Activated CD4-positive, alpha-beta T cell treated with anti-CD3 and anti-CD28 coated beads, Interleukin-2, Interleukin-4, amounts not matched to agents 100 ng/mL and 50 ng/mL, durations not matched to agents 16 hours and 8 hours (primary cell): ENCODE measurements around the gene CD79B.

Experiments
- DNase-seq: peaks from one replicate; pipeline ENCODE4 v3.0.0-alpha.2; 2020; ENCODE audit warnings: low spot score

CD79B gene

GRCh38 chr17:63950940-63951907 is 19.1 kb upstream of the CD79B start:
- DNase-seq = no peak

DNA sequence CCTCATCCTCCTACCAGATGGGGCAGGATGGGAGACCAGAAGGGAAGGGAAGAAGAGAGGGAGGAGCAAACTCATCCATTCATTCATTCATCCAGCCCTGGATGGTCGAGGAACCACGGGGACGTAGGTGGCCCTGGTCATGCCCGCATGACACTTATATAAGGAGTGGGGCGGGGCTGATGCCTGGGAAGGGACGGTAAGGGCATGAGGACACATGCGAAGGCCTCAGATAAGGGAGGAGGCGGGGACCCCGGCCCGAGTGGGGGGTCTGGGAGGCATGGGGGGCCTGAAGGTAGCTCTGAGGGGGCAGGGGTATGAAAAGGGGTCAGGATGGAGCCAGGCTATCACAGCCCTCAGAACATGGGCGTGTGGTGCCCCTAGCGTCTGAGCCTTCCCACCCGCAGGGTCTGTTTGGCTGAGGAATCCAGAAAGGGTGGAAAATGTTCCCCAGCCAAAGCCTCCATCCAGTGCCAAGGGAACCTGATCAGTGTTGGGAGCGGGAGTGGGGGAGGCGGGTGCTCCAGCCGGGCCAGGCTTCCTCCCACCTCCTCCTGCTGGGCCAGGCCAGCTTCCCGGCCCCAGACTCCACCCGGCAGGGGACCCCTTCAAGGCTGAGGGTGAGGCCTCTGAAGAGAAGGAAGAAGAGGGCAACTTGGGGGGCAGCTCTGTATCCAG is 17.6 kb upstream of the CD79B start:
- no peak for DNase-seq

DNA sequence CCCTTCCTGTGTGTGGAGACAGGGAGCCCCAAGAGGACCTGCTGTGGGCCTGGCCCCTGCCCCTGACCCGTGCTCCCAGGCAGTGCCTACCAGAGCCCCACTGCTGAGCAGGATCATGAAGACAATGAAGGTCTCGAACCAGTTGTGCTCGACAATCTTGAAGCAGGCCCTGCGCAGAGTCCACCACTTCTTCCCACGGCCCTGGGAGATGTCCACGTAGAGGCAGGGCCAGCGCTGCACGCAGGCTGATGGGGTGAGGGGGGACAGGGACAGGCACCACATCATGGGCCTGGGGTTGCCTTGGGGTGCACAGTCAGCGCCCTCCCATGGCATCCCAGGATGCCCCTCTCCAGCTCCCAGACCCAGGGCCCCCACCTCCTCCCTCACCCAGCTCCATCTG is 16.4 kb upstream of the CD79B start:
- no peak for DNase-seq

DNA sequence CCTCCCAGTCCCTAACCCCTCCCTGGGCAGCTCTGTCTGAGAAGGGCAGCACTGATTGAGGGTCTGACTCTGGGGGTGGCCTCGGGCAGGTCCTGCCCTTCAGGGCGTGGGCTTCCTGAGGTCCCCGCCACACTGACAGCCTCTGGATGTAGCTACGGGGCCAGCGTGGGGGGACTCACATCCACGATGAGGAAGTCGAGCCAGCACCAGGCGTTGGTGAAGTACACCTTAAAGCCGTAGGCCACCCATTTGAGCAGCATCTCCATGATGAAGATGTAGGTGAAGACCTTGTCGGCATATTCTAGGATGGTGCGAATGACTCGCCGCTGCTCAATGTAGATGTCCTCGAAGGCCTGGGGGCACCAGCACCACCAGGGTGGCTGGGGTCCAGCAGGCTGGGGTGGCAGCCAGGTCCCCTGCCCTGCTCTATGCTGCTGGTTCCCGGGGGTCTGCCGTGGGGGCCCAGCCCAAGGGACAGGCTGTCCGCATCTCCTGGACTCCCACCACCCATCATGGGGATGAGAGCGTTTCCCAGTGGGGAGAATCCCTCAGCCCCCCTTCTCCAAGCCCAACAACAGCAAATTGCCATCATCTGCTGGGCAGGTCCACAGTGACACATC is 15.7 kb upstream of the CD79B start:
- DNase-seq = no peak

- DNase-seq = peak; percentile 72
Measured at GRCh38 chr17:63946440-63947363, 14.6 kb upstream of the CD79B start.

GRCh38 chr17:63945784-63946439 is 13.8 kb upstream of the CD79B start:
- no peak for DNase-seq

DNA sequence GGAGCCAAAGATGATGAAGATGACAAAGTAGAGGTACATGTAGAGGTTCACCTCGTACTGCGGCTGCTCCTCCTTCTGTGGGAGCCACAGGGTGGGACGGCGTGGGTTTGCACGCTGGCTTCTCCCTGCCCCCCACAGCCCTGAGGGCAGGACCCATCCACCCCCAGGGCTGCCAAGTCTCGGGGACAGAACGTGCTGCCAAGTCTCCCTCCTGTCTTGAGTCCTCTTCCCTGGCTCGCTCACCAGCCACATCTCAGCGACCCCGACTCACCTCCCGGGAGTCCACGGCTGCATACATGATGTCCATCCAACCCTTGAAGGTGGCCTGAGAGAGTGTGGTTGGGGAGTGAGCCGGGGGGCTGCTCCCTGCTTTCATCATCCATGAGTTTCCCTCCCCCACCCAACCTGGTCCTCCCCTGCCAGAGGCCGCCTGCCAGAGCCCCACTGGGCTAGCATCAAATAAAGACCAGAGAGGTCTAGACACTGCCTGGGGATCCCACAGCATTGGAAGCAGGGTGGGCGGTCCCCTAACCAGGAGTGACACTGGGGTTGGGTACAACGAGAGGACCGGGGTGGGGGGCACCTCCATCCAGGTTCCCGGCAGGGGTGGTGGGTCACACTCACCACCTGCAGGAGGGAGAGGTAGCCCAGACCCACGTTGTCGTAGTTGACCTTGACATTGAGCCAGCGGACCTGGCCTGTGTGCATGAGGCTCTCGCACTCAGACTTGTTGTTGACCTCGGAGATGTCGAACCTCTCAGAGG is 12.8 kb upstream of the CD79B start:
- no peak for DNase-seq

GRCh38 chr17:63943745-63944144 is 11.6 kb upstream of the CD79B start:
- no peak for DNase-seq

DNA sequence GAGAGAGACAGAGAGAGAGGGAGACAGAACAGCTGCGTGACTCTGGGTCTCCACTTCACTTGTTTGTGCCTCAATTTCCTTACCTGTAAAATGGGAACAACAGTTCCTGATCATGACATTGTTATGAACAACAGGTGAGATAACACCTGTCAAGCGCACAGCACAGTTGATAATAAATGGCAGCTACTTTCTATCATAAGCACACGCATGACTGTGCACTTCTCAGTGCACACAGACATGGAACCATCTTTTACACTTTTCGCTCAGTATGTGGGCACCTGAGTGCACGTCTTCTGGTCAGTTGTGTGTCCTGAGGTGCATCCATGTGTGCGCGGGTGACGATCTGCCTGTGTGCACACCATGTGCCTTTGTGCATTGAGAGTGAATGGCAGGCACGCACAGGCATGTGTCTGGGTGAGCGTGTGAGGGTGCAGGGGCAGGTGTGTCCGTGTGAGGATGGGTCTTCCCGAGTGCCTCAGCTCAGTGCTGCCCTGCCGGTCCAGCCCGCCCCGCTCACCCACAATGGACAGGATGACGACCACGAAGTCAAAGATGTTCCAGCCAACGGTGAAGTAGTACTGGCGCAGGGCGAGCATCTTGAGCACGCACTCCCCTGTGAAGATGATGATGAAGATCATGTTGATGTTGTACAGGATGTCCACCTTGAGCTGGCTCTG is 10.3 kb upstream of the CD79B start:
- DNase-seq = no peak

DNA sequence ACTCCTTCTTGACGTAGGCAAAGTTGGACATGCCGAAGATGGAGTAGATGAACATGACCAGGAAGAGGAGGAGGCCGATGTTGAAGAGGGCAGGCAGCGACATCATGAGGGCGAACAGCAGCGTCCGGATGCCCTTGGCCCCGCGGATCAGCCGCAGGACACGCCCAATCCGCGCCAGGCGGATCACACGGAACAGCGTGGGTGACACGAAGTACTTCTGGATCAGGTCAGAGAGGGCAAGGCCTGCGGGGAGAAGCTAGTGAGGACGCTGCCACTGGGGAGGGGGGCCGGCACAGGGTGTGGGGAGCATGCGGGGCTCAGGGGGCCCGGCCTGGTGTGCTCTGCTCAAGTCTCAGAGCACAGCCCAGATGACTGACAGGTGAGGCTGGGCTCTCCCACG is 9.6 kb upstream of the CD79B start:
- no peak for DNase-seq

GRCh38 chr17:63941162-63941561 is 9.0 kb upstream of the CD79B start:
- DNase-seq = no peak

DNA sequence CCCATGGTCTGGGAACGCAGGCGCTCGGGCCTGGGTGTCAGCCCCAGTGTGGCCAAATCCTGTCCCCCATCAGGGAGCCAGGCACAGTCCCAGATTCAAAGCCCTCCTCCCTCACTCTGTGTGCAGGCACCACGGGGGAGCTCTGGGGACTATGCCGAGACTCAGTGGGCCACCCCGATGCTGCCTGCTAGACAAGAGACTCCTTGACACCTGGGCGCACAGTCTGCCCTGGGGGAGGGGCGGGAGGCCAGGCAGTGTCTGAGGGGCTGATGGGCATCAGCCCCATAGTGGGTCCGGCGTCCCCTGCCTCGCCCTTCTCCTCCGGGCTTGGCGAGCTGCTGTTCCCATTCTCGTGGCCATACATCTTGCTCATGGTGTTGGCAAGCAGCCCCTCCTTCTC is 8.5 kb upstream of the CD79B start:
- no peak for DNase-seq

- no peak for DNase-seq
Measured at GRCh38 chr17:63939884-63940283, 7.8 kb upstream of the CD79B start.

GRCh38 chr17:63939401-63939800 is 7.3 kb upstream of the CD79B start:
- no peak for DNase-seq

DNA sequence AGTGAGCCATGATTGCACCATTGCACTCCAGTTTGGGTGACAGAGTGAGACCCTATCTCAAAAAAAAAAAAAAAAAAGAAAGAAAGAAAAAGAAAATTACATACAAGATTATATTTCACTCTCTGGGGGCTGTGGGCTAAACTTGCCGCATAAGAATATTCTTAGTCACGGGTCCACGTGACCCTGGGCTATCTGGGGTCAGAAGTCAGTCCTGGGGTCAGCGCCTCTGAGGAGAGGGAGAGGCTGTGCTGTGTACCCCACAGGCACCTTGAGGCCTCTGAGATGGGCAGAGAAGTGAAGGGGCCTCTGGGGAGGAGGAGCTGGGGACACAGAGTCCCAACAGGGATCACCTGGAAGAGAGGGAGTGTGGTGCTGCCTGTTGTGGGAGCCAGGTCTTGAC is 5.8 kb upstream of the CD79B start:
- no peak for DNase-seq

DNA sequence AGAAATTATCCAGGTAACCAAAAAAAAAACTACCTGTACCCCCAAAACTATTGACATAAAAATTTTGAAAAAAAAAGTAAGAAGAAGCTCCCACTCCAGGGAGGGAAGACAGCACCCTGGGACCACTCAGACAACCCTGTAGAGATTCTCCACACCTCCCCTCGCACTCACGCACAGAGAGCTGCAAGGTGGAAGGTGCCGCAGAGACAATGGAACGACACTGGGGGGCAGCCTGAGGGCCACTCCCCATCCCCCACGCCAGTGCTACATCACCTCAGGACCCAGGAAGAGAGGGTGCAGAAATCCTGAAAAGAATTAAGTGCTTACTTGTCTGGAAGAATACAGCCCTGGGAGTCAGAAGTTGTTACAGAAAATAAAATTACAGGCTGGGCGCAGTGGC is 5.2 kb upstream of the CD79B start:
- DNase-seq = no peak

DNA sequence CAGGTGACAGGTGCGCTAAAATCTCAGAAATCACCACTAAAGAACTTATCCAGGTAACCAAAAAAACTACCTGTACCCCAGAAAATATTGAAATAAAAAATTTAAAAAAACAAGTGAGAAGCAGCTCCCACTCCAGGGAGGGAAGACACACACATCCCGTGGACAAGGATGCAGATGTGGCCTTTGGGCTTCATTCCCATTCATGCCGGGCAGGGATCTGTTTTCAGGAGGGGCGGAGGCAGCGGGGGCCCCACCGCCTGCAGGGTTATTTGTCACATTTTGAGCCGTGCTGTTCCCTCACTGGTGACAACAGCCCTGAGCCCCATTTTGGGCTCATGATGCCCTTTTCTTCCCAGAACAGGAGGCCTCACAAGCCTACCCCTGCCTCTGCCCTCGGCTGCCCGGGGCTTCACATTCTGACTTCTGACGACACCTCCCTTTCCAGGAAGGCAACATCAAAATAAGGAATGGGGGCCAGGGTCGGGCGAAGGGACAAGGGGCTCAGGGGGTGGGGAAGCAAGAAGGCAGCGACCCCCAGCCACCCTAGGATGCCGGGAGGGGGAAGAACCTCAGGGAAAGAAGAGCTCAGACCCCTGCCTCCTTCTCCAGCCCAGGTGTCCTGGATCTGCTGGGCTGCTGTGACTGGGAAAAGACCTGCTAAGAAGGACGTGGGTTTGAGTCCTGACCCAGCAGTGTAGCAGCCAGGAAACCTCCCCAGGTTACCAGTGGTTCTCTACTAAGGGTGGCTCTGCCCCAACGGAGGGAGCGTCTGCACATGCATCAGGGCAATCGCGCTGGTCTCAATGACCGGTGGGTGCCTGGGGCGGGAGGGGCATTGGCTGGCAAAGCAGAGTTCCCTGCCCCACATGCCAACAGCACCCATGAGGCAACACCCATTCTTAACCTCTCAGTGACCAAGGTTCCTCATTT is 2.3 kb upstream of the CD79B start:
- no peak for DNase-seq

- no peak for DNase-seq
Measured at GRCh38 chr17:63933598-63933997, 1.5 kb upstream of the CD79B start.

GRCh38 chr17:63932721-63933120 is 590 bp upstream of the CD79B start:
- DNase-seq = no peak
